HG03520 (cell line): ENCODE measurements around the gene RREB1.

ENCODE experiments used
- ATAC-seq: cut with Tn5 transposase; IDR thresholded peaks from one replicate; pipeline ENCODE4 v1.9.1; 2021; ENCODE audit warnings: mild to moderate bottlenecking, moderate library complexity; ENCODE audit not compliant: unreplicated experiment

RREB1 gene

GRCh38 chr6:7241709-7242645, 134.2 kb downstream of the RREB1 start:
- no peak for ATAC-seq

GRCh38 chr6:7242835-7243178, 135.0 kb downstream of the RREB1 start:
- ATAC-seq = no peak

DNA sequence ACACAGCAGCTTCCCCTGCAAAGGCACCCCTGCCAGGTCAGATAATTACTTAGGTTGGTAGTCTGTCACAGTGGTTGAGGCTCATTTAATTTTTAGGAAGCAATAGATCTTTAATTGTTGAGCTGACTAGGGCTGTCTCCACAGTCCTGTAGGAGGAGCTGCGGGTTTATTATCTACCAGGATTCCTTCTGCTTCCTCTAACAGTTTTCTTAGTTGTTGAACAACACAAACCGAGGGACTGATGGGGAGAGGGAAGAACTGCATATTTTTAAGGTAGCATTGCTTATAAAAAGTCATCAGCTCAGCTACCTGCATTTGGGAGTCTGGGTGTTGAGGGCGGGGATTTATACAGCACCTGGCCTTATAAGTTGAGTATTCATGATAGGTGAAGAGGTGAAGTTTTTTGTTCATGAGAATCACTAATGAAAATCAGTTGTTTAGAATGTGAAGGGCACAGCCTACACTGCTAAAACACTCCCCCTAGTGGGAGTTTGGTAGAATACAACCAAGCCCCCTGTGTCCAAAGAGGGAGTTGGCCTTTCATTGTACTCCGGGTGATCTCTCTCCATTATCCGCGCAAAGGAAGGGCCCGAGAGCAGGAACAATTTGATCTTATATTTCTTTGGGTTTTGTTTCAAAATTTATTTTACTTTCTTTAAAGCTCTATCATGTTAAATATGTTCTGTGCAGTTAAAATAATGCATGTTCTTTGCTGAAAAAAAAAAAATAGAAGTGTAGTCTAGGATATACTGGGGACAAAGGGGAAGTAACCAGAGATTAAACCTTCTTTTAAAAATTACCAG, 135.6 kb downstream of the RREB1 start:
- no peak for ATAC-seq

DNA sequence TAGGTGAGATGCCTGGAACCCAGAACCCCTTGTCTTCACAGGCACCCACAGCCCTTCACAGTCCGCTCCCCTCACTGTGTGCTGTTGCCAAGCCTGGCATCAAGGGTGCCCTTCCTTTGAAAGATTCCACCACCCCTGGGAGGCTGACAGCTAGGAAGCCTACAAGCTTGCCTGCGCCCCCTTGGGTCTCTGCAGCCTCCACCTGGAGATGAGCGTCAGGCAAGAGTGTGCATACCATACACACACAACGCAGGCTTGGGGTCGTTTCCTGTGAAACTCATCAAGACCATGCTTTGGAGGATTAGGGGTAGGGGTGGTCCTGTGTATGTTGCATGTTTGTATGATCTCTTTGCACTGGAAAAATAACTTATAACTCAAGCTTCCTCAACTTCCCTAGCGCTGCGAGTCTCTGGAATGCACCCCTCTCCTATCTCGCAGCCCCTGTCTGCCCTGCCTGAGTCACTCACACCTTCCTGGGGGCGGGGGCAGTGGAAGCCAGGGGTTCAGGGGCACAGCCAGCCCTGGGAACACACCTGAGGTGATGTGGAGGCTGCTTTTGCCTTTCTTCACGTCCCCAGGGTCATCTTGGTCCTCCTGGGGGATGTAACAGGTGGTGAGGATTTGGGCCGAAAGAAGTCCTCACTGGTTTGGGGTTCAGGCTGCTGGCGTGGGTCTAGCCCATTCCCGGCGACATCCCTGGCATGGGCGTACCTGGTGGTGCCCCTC, 138.1 kb downstream of the RREB1 start:
- ATAC-seq = no peak

DNA sequence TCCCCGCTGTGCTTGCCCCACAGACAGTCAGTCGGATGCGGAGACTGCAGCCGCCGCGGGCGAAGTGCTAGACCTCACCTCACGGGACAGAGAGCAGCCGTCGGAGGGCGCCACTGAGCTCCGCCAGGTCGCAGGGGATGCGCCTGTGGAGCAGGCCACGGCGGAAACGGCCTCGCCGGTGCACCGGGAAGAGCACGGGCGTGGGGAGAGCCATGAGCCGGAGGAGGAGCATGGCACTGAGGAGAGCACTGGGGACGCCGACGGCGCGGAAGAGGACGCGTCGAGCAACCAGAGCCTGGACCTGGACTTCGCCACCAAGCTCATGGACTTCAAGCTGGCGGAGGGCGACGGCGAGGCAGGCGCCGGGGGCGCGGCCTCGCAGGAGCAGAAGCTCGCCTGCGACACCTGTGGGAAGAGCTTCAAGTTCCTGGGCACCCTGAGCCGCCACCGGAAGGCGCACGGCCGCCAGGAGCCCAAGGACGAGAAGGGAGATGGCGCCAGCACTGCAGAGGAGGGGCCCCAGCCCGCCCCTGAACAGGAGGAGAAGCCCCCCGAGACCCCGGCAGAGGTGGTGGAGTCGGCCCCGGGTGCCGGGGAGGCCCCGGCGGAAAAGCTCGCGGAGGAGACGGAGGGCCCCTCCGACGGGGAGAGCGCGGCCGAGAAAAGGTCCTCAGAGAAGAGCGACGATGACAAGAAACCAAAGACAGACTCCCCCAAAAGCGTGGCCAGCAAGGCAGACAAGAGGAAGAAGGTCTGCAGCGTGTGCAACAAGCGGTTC, 138.8 kb downstream of the RREB1 start:
- no peak for ATAC-seq

DNA sequence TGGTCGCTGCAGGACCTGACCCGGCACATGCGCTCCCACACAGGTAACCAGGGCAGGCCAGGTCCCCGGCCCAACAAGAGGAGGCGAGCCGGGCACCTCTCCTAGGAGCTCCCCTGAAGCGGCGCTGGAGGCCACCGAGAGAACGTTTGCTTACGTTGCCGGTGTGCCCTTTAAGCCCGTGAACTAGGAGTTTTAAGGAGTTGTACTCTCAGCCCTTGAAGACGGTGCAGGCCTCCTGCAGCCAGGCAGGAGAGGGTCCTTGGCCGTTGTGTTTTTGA, 139.4 kb downstream of the RREB1 start:
- ATAC-seq = no peak

GRCh38 chr6:7247828-7248227, 140.1 kb downstream of the RREB1 start:
- ATAC-seq = no peak

DNA sequence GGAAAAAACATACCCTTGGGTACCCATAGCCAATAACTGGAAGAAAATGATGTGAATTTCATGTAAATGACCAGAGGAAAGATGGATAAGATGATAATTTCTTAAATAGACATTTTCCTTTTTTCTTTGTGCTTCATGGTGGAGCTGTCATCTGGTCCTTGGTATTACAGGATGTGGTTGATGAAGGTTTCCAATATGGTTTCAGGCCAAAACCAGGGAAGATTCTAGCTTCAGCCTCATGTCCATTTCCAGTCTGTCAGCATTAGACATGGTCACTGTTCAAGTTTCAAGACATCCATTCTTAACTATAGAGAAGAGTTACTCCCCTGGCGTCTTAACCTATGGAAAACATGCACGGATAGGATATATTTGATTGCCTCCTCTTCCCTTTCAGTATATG, 141.6 kb downstream of the RREB1 start:
- no peak for ATAC-seq

- ATAC-seq = no peak
Measured at GRCh38 chr6:7249946-7250643, 142.3 kb downstream of the RREB1 start.

DNA sequence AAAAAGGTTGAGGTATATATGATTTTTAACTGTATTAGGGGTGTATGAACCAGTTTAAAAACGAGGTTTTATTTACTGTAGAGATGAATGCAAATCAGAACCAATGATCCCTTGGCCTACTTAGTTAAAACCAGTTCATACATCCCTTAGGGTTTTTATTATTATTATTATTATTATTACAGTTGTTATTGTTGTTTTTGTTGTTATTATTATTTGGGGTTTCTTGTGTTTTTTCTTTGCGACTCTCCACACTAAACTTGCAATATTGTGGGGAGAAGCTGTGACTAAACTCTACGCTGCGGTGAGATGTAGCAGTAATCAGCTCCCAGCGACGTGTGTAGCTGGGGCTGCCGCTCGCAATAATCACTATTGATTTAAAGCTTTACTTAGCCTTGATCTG, 143.1 kb downstream of the RREB1 start:
- ATAC-seq = no peak

- no peak for ATAC-seq
Measured at GRCh38 chr6:7251646-7252260, 144.0 kb downstream of the RREB1 start.

DNA sequence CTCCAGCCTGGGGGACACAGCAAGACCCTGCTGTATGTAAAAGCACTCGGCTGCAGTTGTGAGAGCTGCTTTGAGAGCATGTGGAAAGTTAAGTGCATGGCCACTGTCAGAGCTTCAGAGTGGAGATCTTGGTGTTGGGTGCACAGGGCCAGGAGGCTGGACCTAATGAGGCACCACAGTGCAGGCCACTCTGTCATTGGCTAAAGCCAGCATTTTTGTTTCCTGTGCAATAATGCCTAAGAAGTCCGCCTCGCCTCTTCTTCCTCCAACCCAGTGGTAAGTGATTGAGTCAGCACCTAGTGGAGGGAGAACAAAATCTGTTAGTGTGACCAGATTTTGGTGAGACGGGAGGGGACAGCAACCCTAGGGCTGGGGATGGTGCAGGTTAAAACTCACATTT, 144.6 kb downstream of the RREB1 start:
- no peak for ATAC-seq

DNA sequence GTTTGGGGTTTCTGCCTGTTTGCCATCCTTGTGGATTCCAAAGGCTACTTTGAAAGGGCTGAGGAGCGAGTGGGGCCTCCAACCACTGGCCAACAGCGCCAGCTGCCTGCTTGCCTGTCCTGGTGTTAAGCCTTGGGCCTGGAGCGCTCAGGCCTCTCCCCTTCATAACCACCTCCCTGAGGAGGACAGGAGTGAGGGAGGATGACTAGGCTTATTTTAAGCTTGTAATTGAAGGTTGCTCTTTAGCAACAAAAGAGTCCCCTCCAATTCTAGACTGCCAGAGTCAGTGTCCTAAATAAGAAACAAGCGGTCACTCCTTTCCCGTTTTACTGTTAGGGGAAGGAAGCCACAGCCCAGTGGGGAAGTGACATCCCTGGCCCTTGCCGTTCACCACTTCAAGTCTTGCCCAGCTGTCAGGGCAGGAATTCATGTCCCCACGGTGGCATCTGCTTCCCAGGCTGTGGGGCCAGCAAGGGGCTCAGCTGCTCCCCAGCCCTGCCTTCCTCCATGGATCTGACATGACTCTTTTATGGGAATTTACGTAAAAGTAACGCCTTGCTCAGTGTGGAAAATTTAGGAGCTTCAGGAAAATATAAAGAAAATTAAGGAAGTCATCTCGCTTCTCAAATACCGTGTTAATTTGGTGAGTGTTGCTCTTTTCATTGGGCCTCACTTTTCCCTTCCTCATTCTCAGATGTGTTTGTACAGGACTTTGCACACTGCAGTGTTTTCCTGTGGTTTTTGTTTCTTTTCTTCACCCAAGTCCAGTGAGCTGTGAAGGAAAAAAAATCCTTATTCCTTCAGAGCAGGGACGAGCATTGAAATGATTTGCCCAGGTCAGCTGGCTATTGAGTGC, 147.4 kb downstream of the RREB1 start:
- no peak for ATAC-seq

- no peak for ATAC-seq
Measured at GRCh38 chr6:7255918-7256317, 148.2 kb downstream of the RREB1 start.

DNA sequence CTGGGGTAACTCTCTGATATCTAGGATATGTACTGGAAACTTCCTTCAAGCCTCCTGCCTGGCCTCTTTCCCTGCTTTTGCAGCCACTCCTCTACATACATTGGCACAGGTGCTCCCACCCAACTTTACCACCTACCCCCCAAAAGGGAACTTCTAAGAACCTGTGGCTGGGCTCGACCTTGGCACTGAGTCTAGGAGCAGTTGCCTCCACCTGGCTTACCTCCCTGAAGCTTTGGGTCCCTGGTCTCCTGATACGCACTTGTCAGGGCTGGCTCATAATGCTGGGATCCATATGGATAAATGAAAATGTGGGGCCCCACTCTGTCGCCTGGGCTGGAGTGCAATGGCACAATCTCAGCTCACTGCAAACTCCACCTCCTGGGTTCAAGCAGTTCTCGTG, 149.0 kb downstream of the RREB1 start:
- no peak for ATAC-seq

DNA sequence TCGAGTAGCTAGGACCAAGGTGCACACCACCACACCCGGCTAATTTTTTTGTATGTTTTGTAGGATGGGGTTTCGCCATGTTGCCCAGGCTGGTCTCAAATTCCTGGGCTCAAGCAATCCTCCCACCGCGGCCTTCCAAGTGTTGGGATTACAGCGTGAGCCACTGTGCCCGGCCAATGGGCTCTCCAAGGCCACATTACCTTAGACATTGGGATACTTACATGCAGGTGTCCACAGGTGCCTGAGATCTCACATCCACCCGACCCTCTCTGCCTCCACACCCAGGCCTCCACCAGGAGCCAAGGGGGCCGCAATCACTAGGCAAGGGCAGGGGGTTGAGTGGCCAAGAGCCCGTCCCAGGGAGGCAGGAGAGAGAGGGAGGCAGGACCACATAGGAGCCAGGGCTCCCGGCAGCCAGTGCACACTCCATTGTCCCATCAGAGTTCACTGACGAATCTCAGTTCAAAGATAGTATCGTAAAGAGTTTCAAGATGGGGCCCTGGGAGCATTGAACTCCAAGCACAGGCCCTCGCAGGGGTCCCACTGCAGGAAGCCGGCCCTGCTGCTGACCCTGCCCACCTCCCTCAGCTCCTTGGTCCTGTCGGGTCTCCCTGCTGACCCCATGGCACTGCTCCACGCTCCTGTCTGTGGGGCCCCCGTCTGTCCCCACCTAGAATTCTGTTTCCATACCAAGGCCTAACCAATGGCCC, 149.9 kb downstream of the RREB1 start:
- ATAC-seq = no peak

GRCh38 chr6:7258231-7258763, 150.5 kb downstream of the RREB1 start:
- ATAC-seq = no peak
